ENCODE results near the gene ADAP2. TPM values are rescaled to one million over a fixed set of nuclear protein-coding genes. Genes with fewer than 3 reads are reported as not detected.

Gene ADAP2
- total and polyA plus RNA-seq, 10 of the 15 experiments (the other 5 are each of a cell fraction or from before 2014, with no cell fraction given), result 0.15 to 13.6 (median 6.8) TPM

DNA sequence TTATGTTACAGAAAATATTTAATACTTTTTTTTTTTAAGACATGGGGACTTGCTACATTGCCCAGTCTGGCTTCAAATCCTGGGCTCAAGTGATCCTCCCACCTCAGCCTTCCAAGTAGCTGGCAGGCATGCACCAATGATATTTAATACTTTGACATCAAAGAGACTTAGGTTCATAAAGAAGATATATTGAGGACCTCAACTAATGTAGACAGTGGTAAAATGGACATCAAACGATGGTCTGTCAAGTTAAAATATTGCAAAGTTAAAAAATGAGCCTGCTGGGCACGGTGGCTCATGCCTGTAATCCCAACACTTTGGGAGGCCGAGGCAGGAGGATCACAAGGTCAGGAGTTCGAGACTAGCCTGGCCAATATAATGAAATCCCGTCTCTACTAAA lies 24.4 kb upstream of the ADAP2 start:
- intact Hi-C loops (cut with micrococcal nuclease; ENCODE audit: unreplicated experiment), result no loop called here
- no peak for TF ChIP-seq ASH2L (IDR thresholded peaks at IDR 0.05; ENCODE audit: borderline replicate concordance, low read depth)
- no peak for TF ChIP-seq NFYB (IDR thresholded peaks at IDR 0.05; ENCODE audit: insufficient read depth, low read depth, low read length)
- TF ChIP-seq CREM (IDR thresholded peaks at IDR 0.05; ENCODE audit: low read depth), result no peak
- TF ChIP-seq, protein P1, sequence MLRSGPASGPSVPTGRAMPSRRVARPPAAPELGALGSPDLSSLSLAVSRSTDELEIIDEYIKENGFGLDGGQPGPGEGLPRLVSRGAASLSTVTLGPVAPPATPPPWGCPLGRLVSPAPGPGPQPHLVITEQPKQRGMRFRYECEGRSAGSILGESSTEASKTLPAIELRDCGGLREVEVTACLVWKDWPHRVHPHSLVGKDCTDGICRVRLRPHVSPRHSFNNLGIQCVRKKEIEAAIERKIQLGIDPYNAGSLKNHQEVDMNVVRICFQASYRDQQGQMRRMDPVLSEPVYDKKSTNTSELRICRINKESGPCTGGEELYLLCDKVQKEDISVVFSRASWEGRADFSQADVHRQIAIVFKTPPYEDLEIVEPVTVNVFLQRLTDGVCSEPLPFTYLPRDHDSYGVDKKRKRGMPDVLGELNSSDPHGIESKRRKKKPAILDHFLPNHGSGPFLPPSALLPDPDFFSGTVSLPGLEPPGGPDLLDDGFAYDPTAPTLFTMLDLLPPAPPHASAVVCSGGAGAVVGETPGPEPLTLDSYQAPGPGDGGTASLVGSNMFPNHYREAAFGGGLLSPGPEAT (IDR thresholded peaks at IDR 0.05; ENCODE audit: low read depth), result no peak
- no peak for TF ChIP-seq SRF (IDR thresholded peaks at IDR 0.05; ENCODE audit: low read depth in 2 of 2, low read length in 2 of 2)
- no peak for TF ChIP-seq KLF5 (IDR thresholded peaks at IDR 0.05; ENCODE audit: partially characterized antibody)
- TF ChIP-seq, protein P2, sequence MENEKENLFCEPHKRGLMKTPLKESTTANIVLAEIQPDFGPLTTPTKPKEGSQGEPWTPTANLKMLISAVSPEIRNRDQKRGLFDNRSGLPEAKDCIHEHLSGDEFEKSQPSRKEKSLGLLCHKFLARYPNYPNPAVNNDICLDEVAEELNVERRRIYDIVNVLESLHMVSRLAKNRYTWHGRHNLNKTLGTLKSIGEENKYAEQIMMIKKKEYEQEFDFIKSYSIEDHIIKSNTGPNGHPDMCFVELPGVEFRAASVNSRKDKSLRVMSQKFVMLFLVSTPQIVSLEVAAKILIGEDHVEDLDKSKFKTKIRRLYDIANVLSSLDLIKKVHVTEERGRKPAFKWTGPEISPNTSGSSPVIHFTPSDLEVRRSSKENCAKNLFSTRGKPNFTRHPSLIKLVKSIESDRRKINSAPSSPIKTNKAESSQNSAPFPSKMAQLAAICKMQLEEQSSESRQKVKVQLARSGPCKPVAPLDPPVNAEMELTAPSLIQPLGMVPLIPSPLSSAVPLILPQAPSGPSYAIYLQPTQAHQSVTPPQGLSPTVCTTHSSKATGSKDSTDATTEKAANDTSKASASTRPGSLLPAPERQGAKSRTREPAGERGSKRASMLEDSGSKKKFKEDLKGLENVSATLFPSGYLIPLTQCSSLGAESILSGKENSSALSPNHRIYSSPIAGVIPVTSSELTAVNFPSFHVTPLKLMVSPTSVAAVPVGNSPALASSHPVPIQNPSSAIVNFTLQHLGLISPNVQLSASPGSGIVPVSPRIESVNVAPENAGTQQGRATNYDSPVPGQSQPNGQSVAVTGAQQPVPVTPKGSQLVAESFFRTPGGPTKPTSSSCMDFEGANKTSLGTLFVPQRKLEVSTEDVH (IDR thresholded peaks at IDR 0.05; ENCODE audit: low read depth, partially characterized antibody), result no peak
- TF ChIP-seq ATF7 (IDR thresholded peaks at IDR 0.05; ENCODE audit: low read depth), result no peak
- no peak for TF ChIP-seq SREBF1 (IDR thresholded peaks at IDR 0.05; ENCODE audit: low read length)
- TF ChIP-seq RBBP5 (conservative IDR thresholded peaks at IDR 0.05), result no peak
- TF ChIP-seq SMC3 (IDR thresholded peaks at IDR 0.05; ENCODE audit: borderline replicate concordance, low read length), result no peak
- FAIRE-seq, result no peak

More for the DNA sequence above, 24.4 kb upstream of the ADAP2 start:
- Histone ChIP-seq H3K4me3 (no peak overlapping the region), H3K9ac (ENCODE audit: control insufficient read depth, insufficient read depth, low read length) (no peak overlapping the region), H3K27me3 (replicated peaks in 1 of 2; ENCODE audit: control insufficient read depth in 2 of 2, insufficient read depth in 2 of 2, low read length in 1 of 2) (no peaks in the 10 kb centered on the region), H2AFZ (ENCODE audit: control insufficient read depth, low read depth, low read length) (no peak overlapping the region), H3K9me3 (replicated peaks; ENCODE audit: control insufficient read depth, insufficient read depth, low read length) (no peaks in the 10 kb centered on the region), H3K79me2 (ENCODE audit: control insufficient read depth, insufficient read depth, low read length) (no peaks in the 10 kb centered on the region; the same call in 1 of the 2 replicates), H3K36me3 (ENCODE audit: control insufficient read depth in 2 of 2, insufficient read depth in 2 of 2, low read length in 1 of 2) (peaks cover 0 to 19% of the 10 kb centered on the region in 2 experiments; a peak in 3 of 4 replicates), H3K4me2 (ENCODE audit: control insufficient read depth, insufficient read depth) (no peak overlapping the region), H3K4me1 (ENCODE audit: control insufficient read depth, insufficient read depth, low read length) (no peaks in the 10 kb centered on the region), H4K20me1 (ENCODE audit: control insufficient read depth, insufficient read depth) (no peaks in the 10 kb centered on the region), H3K27ac (ENCODE audit: control insufficient read depth, insufficient read depth) (no peak overlapping the region)
- no peak for ATAC-seq
- RAD21 ChIA-PET (ENCODE audit: unreplicated experiment), result no interaction called here
- no peak for DNase-seq (ENCODE audit: low read depth, low spot score)
- no TSS peak for BruUV-seq (replicated peaks)
- POLR2A ChIA-PET, result interaction anchor here (0.6 kb wide), 1 partner anchor 443 kb away, joined by 3 read pairs; no protein-coding TSS in a partner anchor
- SMC1A ChIA-PET (ENCODE audit: uncharacterized antibody, unreplicated experiment), result no interaction called here
- CTCF ChIA-PET, result no interaction called here
- in situ Hi-C loops (cut with MboI), result no loop called here
- 86% methylated on average over 5 of the region's 5 CpGs for WGBS (ENCODE audit: insufficient coverage, insufficient replicate concordance, low lambda C conversion rate, missing lambda C conversion rate)

Data from GM12878 (cell line).